ENCODE measurements around the gene IGF1.

GRCh38 chr12:102349079-102349478 is 131.3 kb downstream of the IGF1 start:
- TF ChIP-seq POLR2A (IDR thresholded peaks at IDR 0.05) (no peak), CTCF (IDR thresholded peaks at IDR 0.05) (no peak)
